Activated CD4-positive, CD25-positive, alpha-beta regulatory T cell treated with anti-CD3 and anti-CD28 coated beads, Interleukin-2, amount 50 U/mL, for 24 hours (primary cell): ENCODE measurements around the gene FGFR4.
A peak's percentile ranks its signal among the peaks of the same experiment; 100 is the strongest.
"Not testable (repeated sequence)": the region's sequence is repeated elsewhere in the genome, so short reads cannot be mapped to it uniquely, and the experiment has no call there.

Experiments
- ATAC-seq, 2 donors: fragments of 150-1000 bp; cut with Tn5 transposase; one replicate each; pipeline ENCODE4 v1.10.0; 2021; ENCODE audit warnings: mild to moderate bottlenecking in 1 of 2, moderate library complexity in 1 of 2

FGFR4 gene

DNA sequence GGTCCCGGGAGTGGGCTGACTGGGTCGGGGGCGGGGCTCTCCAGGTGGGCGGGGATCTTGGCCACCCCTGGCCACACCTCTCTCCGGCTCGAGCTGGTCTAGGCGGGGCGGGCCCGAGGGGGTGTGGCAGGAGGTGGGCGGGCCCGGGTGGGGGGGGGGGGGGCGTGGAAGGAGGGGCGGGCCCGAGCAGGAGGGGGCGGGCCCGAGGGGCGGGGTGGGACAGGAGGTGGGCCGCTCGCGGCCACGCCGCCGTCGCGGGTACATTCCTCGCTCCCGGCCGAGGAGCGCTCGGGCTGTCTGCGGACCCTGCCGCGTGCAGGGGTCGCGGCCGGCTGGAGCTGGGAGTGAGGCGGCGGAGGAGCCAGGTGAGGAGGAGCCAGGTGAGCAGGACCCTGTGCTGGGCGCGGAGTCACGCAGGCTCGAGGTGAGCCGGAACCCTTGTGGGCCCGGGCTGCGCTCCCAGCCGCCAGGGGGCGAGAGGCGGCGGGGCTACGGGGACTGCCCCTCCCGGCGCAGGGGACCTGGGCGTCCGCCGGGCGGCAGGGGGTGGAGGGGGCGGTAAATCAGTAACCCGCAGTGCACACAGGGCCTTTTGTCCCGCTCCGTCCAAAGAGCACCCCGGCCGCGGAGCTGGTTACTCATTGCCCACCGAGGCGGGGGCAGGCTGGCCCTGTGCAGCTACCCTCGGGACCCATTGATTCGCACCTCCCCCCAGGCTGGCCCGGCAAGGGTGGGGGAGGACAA, at the start of gene FGFR4:
FGFR4 (plus strand) TSS at position 262 of the 744 bp plus-strand sequence. CDS start 2,688 bp downstream, outside the sequence.
- peak; percentile 77 to 81 for ATAC-seq

DNA sequence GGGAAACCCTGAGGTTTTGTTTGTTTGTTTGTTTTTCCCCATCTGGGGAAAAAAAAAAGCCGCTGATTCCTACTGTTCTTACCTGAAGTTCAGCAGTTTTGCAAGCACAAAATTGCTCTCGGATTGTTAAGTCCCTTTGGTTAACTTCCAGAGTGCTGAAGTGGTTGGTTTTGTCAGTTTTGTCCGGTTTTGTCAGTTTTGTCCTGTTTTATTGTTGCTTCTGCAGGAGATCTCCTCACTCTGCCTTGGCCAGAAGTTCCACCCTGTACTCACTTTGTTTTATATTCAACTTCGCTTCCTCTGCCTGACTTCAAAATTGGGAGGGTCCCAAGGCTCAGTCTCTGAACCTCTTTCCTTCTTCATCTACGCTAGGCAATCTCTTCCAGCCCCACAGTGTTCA, 49.8 kb upstream of the FGFR4 start:
- ATAC-seq: no peak

DNA sequence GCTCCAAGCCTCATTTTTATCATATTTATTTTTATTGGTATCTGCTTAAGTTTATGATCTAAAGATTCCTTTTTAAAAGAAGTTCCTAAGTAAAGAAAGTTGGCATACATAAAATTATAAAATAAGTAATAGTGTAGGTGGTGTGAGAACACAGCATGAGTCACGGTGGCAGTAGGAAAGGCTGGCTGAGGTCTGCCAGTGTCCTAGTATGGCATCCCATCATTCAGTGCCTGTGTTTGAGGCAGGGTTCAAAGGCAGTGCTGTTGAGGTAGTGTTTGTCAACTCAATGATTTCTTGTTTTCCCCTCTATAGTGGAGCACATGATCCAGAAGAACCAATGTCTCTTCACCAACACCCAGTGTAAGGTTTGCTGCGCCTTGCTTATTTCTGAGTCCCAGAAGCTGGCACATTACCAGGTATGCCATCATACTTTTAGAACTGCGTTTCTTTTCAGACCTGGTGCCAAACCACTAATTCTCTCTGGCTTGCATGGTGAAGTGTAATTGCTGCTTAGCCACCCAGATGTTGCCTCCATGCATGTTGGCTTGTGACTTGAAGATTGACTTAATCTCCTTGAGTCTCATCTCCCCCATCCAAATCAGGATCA, 45.8 kb upstream of the FGFR4 start:
- ATAC-seq: no peak

DNA sequence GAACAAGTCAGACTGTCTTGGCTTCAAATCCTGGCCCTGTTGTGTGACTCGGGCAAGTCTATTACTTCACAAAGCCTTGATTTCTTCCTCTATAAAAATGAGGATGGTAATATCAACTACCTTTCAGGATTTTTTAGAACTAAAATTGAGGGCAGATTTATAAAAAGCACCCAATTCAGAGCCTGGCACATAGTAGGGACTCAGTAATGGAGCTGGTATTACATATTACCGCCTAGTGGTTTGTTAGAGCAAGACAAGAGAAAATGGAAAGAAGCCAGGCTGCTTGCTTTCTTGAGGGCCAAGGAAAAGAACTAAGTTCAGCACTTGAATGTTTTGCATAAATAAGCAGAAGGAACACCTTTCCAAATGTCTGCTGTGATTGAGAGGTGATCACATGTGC, 44.8 kb upstream of the FGFR4 start:
- ATAC-seq: no peak

DNA sequence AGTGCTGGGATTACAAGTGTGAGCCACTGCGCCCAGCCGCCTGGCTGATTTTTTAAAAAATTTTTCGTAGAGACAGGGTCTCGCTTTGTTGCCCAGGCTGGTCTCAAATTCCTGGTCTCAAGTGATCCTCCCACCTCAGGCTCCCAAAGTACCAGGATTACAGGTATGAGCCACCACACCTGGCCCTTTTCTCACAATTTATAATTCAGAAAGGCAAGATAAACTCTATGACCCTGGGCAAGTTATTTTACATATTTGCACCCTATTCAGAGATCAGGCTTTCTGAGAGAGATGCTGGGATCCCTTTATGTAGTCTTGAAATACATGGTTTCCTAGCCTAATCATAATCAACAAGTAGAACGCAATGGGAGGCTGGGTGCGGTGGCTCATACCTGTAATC, 43.6 kb upstream of the FGFR4 start:
- no peak for ATAC-seq

DNA sequence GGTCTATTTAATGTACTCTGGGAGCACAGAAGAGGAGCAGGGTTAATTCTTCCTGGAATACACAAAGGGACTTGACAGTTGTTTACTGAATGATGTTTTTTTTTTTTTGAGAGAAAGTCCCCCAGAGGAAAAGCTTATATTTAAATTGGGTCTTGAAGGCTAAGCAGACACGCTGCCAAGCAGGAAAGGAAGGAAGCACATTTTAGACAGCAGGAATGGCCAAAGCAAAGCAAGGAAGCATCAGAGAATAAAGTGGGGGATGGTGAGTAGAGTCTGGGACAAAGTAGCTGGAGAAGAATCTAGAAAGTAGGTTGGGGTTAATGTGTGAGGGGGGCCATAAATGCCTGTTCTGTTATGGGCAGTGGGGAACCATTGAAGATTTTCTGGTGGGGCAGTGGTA, 42.8 kb upstream of the FGFR4 start:
- ATAC-seq: no peak

DNA sequence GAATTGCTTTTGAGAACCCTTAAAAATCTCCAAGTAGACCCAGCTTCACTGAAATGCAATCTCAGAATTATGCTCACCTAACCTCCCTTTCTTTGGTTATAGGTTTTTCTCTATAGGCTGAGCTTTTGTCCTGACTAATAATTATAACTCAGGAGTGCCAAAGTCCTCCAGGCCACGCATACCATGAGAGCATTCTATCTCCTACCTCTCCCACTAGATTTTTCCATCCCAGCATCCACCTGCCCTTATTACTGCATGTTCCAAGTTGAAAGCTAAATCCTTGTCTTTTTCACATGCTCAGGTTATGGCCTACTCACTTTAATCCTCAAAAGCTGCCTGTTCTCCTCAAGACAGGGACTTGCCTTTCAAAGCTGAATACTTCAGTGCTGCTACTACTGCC, 42.1 kb upstream of the FGFR4 start:
- no peak for ATAC-seq

DNA sequence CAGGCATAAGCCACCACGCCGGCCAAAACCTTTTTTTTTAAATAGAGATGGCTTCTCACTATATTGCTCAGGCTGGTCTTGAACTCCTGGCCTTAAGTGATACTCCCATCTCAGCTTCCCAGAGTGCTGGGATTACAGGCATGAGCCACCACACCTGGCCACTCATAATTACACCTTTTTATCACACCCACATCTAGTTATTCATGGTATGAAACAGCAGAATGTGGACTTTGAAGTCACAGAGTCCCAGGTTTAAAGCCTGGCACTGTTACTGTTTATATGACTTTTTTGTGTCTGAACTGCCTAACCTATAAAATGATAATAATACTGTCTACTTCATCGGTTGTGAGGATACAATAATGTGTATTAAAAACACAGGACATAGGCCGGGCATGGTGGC, 41.1 kb upstream of the FGFR4 start:
- ATAC-seq: no peak

DNA sequence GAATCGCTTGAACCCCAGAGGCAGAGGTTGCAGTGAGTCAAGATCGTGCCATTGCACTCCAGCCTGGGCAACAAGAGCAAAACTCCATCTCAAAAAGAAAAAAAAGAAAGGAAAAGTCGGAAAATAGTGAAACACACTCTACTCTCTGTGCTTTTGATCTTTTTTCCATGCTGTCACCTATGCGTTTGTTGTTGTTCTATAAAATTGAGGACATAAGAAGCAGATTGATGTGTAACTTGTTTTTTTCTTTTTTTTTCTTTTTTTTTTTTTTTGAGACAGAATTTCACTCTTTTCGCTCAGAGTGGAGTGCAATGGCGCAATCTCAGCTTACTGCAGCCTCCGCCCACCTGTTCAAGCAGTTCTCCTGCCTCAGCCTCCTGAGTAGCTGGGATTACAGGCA, 38.2 kb upstream of the FGFR4 start:
- ATAC-seq: not testable (repeated sequence)

DNA sequence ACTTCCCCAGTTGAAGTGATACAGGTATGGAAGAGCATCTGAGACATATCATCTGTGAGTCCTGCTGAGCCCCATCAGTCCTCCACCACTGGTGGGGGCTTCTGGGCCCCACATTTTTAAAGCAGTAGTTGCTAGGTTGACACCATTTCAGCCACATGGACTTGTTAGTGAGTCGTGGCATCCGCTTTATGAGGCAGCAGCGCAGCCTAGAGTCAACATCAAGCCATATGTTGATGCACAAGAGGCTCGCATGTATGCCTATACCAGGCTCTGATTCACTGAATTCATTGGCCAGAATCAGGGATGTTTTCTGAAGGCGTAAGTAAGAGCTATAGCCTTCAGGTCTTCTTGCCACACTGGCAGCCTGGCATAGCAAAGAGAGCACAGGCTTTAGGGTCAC, 37.4 kb upstream of the FGFR4 start:
- no peak for ATAC-seq

DNA sequence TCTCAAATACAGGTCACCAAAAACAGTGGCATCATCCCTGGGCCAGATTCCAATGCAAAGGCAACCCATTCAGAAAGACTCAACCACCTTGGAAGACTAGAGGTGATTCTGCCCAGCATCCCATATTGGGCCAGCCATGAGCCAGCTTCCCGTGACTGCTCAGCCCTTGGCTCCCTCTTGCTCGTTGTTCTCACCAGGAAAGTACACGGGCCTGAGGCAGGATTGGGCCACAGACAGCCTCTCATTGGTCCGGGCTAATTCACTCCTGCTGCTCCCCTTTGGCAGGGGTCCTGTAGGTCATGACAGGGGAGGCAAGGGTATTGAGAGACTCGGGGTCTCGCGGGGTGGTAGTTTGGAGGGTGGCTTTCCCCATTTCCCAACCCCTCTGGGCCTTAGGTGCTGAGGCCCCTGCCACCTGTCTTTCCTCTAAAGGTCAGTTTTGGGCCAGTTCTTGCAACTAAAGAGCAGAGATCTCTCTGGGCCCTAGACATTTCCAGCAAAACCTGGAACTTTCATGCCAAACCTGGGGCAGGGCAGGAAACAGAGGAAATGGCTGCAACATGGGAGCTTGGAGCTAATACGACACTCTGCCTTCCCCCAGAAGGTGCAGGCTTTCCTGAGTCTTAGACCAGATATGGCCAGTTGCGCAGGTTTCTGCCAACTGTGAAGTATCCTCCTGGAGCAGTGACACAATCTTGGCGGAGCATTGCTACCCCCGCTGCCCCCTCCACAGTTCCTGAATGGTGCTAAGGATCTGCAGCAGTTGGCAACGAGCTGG, 22.0 kb upstream of the FGFR4 start:
- ATAC-seq: no peak

DNA sequence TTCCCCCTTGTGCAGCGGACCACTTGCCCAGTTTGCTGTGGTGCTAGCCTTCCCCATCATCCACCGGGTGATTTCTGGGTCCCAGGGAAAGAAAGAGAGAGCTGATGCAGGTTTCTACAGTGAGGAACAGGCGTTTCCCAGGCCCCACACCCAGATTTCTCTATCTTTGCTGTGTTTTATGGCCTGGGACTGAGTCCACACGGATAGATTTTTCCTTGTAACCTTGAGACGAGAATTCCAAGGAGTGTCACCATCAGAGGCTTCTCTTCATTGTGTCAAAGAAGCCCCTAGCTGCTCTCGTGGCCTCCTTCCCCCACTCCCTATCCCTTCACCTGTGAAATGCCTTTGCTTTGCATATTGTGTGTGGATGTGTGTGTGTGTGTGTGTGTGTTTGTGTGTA, 21.2 kb upstream of the FGFR4 start:
- ATAC-seq: no peak

DNA sequence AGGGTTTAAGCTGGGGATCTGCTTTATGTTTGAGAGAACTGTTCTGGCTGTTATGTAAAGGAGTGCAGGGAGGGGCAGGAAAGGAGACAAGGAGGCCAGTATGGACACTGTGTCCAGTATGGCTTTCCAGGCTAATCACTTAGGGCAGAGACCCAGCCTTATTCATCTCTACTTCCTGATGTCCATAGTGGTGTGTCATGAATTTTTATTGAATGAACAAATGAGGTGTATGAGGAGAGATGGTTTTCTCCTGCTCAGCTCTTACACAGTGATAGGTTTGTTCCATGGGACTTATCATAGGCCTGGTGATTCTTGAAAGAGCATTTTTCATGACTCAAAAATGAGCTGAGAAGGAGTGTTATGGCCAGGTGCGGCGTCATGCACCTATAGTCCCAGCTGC, 20.5 kb upstream of the FGFR4 start:
- no peak for ATAC-seq

DNA sequence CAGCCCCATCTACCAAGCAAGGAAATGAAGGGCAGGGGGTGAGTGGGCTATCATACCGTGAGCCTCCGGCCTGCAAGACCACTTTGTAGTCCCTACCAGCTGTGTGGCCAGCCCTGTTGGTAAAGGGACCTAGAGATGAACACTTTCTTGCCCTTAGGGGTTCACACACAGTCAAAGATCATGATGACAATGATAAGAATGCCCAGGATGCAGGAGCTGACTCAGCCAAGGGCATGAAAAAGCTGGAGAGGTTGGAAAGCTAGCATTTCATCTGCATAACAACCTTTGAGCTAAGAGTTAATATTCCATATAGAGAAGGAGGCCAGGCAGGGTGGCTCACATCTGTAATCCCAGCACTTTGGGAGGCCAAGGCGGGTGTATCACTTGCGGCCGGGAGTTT, 19.2 kb upstream of the FGFR4 start:
- ATAC-seq: no peak

DNA sequence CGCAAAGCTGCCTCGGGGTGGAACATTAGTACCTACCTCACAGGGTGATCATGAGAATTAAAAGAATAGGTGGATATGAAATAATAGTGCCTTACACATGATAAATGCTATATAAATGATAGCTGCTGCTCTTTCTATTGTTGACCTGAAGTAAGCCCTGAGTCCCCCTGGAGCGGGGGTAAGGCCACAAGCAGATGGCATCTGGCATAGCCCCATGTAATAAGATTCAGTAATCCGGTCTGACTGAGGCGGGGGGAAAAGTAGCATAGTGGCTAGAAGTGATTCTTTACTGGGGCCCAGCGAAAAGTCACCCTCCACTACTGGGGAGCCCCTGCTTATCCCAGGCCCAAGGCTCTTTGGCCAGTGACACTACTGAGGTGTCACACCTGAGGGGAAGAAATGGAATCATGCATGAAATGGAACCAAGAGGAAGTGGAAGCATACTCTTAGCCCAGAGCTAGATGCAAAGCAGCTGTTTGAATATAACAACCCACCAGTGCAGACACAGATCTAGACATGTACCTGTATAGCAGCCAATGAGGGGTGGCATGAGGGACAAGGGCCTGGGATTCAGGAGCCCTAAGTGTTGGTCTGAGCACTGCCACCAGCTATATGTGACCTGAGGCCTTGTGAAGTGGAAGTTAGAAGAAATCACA, 16.1 kb upstream of the FGFR4 start:
- no peak for ATAC-seq

DNA sequence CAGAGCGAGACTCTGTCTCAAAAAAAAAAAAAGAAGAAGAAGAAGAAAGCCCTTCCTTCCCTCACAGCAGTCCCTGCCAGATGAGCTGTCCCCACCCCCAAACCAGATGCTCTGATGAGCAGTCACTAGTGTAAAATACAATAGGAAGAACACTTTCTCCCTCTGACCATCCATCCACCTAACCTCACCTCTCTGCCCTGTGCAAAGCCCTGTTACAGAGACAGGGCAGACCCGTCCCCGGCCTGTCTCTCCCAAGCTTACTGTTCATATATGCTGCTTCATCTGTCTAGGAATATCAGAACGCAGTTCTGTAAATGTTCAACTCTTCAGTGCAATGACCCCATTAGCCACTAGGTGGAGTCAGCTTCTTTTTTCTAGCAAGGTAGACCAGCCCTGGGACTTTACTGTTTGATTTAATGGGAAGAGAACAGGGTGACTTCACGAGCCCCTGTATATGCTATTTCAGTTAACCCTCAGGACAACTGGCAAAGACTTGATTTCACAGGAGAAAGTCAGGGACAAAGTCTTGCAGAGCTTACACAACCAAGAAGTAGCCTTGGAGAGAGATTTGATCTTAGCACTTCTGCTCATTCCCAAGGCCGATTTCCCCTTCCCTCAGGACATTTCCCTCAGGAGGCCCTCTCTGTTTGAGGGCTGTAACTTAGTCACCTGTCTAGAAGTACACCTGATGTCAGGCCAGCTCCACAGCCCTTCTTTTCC, 14.9 kb upstream of the FGFR4 start:
- ATAC-seq: peak; percentile 64 to 79

DNA sequence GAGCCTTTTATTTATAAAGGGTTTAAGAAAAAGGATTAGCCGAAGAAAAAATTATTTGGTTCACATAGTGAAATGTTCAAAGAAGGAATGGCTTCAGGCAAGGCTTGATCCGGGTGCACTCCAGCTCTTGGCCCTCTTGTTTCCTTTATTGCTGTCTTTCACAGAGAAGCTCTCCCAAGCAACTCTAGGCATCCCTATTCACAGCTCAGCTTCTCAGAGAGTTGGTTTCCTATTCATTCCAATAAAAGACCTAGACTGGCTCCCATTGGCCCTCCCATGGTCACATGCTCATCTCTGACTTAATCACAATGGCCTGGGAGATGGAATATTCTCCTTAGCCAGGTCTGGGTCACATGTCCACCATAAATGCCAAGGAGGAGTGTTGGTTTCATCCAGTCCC, 9.4 kb upstream of the FGFR4 start:
- ATAC-seq: no peak

DNA sequence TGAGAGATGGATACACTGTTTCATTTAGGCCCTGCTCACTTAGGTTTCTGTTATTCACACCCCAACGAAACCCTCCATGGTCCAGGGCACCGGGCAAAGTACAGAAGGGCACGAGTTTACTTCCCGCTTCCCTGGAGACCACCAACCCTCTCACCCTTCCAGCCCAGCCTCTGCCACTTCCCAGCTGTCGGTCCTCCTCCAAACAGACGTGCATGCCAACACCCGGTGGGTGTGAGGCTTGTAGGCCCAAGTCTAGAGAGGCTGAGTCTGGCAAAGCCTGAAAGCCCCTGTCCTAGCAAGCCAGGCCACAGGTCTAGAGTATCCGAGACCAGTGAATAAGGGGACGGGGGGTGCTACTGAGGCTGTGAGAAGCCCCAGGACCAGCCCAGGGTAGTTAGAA, 7.1 kb upstream of the FGFR4 start:
- no peak for ATAC-seq

DNA sequence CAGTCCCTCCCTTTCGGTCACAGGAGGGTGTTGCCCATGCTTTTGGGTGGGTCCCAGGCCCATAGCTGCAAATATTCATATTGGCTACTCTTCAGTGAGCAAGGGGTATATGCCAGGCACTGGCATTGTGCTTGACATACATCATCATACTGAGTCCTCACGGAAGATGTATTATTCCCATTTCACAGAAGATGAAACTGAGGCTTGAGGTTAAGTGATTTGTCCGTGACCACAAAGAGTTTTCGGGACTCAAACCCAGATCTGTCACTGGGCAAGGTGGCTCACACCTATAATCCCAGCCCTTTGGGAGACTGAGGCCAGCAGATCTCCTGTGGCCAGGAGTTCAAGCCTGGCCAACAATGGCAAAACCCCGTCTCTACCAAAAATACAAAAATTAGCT, 6.5 kb upstream of the FGFR4 start:
- no peak for ATAC-seq

DNA sequence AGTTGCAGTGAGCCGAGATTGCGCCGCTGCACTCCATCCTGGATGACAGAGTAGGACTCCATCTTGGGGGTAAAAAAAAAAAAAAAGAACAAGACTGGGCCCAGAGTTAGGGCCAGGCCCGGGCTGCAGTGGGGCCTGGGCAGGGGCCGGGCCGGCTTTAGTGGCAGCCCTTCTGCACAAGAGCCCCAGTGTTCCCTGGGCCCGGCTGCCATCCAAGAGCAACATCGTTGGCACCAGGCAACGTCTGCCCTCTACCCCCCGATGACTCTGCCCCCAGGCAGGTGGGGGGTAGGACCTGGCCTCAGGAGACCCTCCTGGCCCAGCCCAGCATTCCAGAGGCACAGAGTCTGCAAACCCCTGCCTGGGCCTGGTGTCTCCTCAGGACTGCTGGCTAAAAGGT, 4.9 kb upstream of the FGFR4 start:
- no peak for ATAC-seq

DNA sequence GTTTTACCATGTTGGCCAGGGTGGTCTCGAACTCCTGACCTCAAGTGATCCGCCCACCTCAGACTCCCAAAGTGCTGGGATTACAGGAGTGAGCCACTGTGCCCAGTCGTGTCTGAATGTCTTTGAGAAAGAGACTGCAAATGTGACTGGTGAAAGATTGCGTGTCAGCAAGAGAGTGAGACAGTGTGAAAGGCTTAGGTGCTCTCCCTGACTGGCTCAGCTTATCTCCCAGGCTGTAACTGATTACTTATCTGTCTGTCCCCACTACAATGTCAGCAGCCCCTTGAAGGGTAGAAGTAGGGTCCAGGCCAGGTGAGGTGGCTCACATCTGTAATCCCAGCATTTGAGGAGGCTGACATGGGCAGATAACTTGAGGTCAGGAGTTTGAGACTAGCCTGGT, 3.4 kb upstream of the FGFR4 start:
- no peak for ATAC-seq

DNA sequence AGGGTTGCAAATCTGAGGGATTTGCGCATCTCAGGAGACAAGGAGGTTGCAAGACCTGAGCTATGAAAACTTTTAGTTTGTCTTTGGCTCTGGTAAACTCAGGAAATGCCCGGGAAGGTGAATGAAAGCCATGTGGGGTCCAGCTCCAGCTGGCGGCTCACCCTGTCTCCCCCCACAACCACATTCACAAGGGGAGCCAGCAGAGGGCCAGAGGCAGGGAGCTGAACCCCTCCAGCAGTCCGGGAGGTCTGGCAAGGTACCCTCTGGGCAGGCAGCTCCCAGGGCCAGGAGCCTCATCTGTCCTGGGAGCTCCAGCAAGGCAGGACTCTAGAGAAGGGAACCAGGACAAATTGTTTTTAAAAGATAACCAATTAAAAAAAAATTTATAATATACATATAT, 2.5 kb upstream of the FGFR4 start:
- no peak for ATAC-seq
